SK-N-SH (cell line): ENCODE data around the gene ARHGEF12. TPM values are rescaled to one million over a fixed set of nuclear protein-coding genes. Genes with fewer than 3 reads are reported as not detected.
A peak's percentile ranks its signal among the peaks of the same experiment; 100 is the strongest.

Source experiments
- CTCF ChIA-PET: fragments of 300-600, 350-600 bp; formaldehyde crosslinking; extraction: SDS; loops from one replicate; lab custom pipeline; 2021; lab: Yijun Ruan, JAX
- POLR2A ChIA-PET: fragments of 350-600 bp; sonication (Branson Sonifier 250); formaldehyde crosslinking; extraction: SDS; loops from one replicate; lab custom pipeline; 2020; ENCODE audit warnings: antibody characterized with exemption, inconsistent platforms; lab: Yijun Ruan, JAX
- DNase-seq: peaks from one replicate; pipeline ENCODE4 v3.0.0; 2012
- H2AFZ ChIP-seq: fragments of 200-600 bp; sonication (generic); 2 replicates; pipeline ENCODE4 v1.8.1; 2016; ENCODE audit warnings: antibody characterized with exemption, mild to moderate bottlenecking, low read depth
- H3F3A ChIP-seq: fragments of 200-600 bp; sonication (generic); replicated peaks from 2 replicates; pipeline ENCODE3; 2016; ENCODE audit warnings: antibody characterized with exemption, mild to moderate bottlenecking; ENCODE audit not compliant: insufficient read depth
- H3K27ac ChIP-seq, 2 experiments: fragments of 200-500 bp in 1 of 2; fragments of 200-600 bp in 1 of 2; sonication (Bioruptor generic) in 1 of 2; sonication (generic), shearing (Covaris generic) in 1 of 2; 2 replicates each; pipeline versions ENCODE4 v1.5.1 to v1.6.1; 2014 to 2016; ENCODE audit warnings: low read depth in 2 of 2, inconsistent platforms in 1 of 2, low read length in 1 of 2, mild to moderate bottlenecking in 1 of 2, mixed read lengths in 1 of 2
- H3K27me3 ChIP-seq: fragments of 200-600 bp; sonication (generic), shearing (Covaris generic); 2 replicates; pipeline ENCODE4 v1.6.1; 2016; ENCODE audit warnings: mixed run types; ENCODE audit not compliant: insufficient read depth
- H3K36me3 ChIP-seq, 2 experiments: fragments of 200-500 bp in 1 of 2; fragments of 200-600 bp in 1 of 2; sonication (Bioruptor generic) in 1 of 2; sonication (generic) in 1 of 2; replicated peaks in 1 of 2; 2 replicates each; pipeline versions ENCODE3 to v1.5.1; 2014 to 2016; ENCODE audit warnings: low read length in 1 of 2, mild to moderate bottlenecking in 1 of 2; ENCODE audit not compliant: insufficient read depth in 2 of 2, control insufficient read depth in 1 of 2
- H3K4me1 ChIP-seq, 2 experiments: fragments of 200-500 bp in 1 of 2; fragments of 200-600 bp in 1 of 2; sonication (Bioruptor generic) in 1 of 2; sonication (generic), shearing (Covaris generic) in 1 of 2; 2 replicates each; pipeline versions ENCODE4 v1.5.1 to v1.6.1; 2014 to 2016; ENCODE audit warnings: low read depth in 1 of 2, low read length in 1 of 2, mixed run types in 1 of 2; ENCODE audit not compliant: insufficient read depth in 2 of 2, control insufficient read depth in 1 of 2
- H3K4me2 ChIP-seq: fragments of 200-600 bp; sonication (generic), shearing (Covaris generic); 2 replicates; pipeline ENCODE4 v1.6.1; 2017; ENCODE audit warnings: mixed run types
- H3K4me3 ChIP-seq, 2 experiments: fragments of 200-500 bp in 1 of 2; fragments of 200-600 bp in 1 of 2; sonication (Bioruptor generic) in 1 of 2; sonication (generic), shearing (Covaris generic) in 1 of 2; 2 replicates each; pipeline versions ENCODE4 v1.5.1 to v1.8.1; 2014 to 2016; ENCODE audit warnings: low read depth in 2 of 2, inconsistent platforms in 1 of 2, low read length in 1 of 2, mild to moderate bottlenecking in 1 of 2, mixed read lengths in 1 of 2, moderate library complexity in 1 of 2
- H3K79me2 ChIP-seq: fragments of 200-600 bp; sonication (generic); 2 replicates; pipeline ENCODE4 v1.8.1; 2017; ENCODE audit warnings: mild to moderate bottlenecking; ENCODE audit not compliant: insufficient read depth
- H3K9ac ChIP-seq: fragments of 200-600 bp; sonication (generic); 2 replicates; pipeline ENCODE4 v1.6.1; 2017; ENCODE audit warnings: mixed run types
- H3K9me2 ChIP-seq: fragments of 200-600 bp; sonication (generic); 2 replicates; pipeline ENCODE4 v1.6.1; 2017; ENCODE audit warnings: mixed run types
- H3K9me3 ChIP-seq: fragments of 200-600 bp; sonication (generic); 2 replicates; pipeline ENCODE4 v1.6.1; 2017; ENCODE audit warnings: mixed run types, mild to moderate bottlenecking, moderate library complexity
- H4K20me1 ChIP-seq: fragments of 200-600 bp; sonication (generic); 2 replicates; pipeline ENCODE4 v1.6.1; 2017; ENCODE audit warnings: mild to moderate bottlenecking, mixed run types; ENCODE audit not compliant: insufficient read depth
- CHD2 ChIP-seq: fragments of 150-350 bp; IDR thresholded peaks from 2 replicates; pipeline ENCODE4 v1.6.1; 2018; ENCODE audit warnings: low read length; ENCODE audit not compliant: partially characterized antibody
- EZH2phosphoT487 ChIP-seq: fragments of 200-600 bp; sonication (generic); IDR thresholded peaks from 2 replicates; pipeline ENCODE4 v1.6.1; 2017; ENCODE audit warnings: low read depth, mixed run types, mild to moderate bottlenecking, antibody characterized with exemption, moderate library complexity, borderline replicate concordance
- FOSL2 ChIP-seq: IDR thresholded peaks from 2 replicates; pipeline ENCODE4 v1.4.0; 2012; ENCODE audit warnings: low read depth, mild to moderate bottlenecking, moderate library complexity, borderline replicate concordance
- GABPA ChIP-seq: IDR thresholded peaks from 2 replicates; pipeline ENCODE4 v1.4.0; 2012; ENCODE audit warnings: low read depth, mild to moderate bottlenecking
- GATA2 ChIP-seq: sonication (generic); formaldehyde crosslinking; IDR thresholded peaks from 2 replicates; pipeline ENCODE4 v1.5.0; 2020; ENCODE audit warnings: mild to moderate bottlenecking, missing genetic modification reagents
- JUND ChIP-seq: IDR thresholded peaks from 2 replicates; pipeline ENCODE4 v1.4.0; 2012
- MEF2A ChIP-seq: IDR thresholded peaks from 2 replicates; pipeline ENCODE4 v1.4.0; 2012; ENCODE audit warnings: low read depth, borderline replicate concordance
- NRF1 ChIP-seq: IDR thresholded peaks from 2 replicates; pipeline ENCODE4 v1.6.1; 2012; ENCODE audit warnings: low read depth, mild to moderate bottlenecking, low read length
- POLR2AphosphoS5 ChIP-seq: IDR thresholded peaks from 2 replicates; pipeline ENCODE4 v1.6.1; 2012; ENCODE audit warnings: low read depth, low read length
- RAD21 ChIP-seq: IDR thresholded peaks from 2 replicates; pipeline ENCODE4 v1.6.1; 2012; ENCODE audit warnings: mild to moderate bottlenecking, low read length
- RCOR1 ChIP-seq: fragments of 150-350 bp; IDR thresholded peaks from 2 replicates; pipeline ENCODE4 v1.6.1; 2017; ENCODE audit warnings: antibody characterized with exemption, low read length
- RXRA ChIP-seq: IDR thresholded peaks from 2 replicates; pipeline ENCODE4 v1.4.0; 2012; ENCODE audit warnings: low read depth, mild to moderate bottlenecking, borderline replicate concordance
- SIN3A ChIP-seq: IDR thresholded peaks from 2 replicates; pipeline ENCODE4 v1.6.1; 2012; ENCODE audit warnings: low read depth, mild to moderate bottlenecking, low read length, moderate library complexity, borderline replicate concordance
- SMC3 ChIP-seq: IDR thresholded peaks from 2 replicates; pipeline ENCODE4 v1.6.1; 2012; ENCODE audit warnings: low read depth, low read length, improper control_type of control experiment
- TCF12 ChIP-seq: IDR thresholded peaks from 2 replicates; pipeline ENCODE4 v1.4.0; 2012
- TEAD4 ChIP-seq: IDR thresholded peaks from 2 replicates; pipeline ENCODE4 v1.4.0; 2012; ENCODE audit warnings: mild to moderate bottlenecking, borderline replicate concordance; ENCODE audit not compliant: insufficient read depth
- YY1 ChIP-seq: IDR thresholded peaks from 2 replicates; pipeline ENCODE4 v1.4.0; 2012; ENCODE audit warnings: low read depth, mild to moderate bottlenecking
- WGBS: methylation state at CpG from one replicate; pipeline ENCODE4 v1.1.6; 2017; ENCODE audit warnings: low lambda C conversion rate; 5-methylcytosine and 5-hydroxymethylcytosine counted together
- polyA plus RNA-seq, 3 experiments: library from polyadenylated mRNA; depleted of rRNA; stranded (reverse); fragments of >200 nt; gene quantifications; 2 replicates each; pipeline ENCODE4 v1.2.3, GENCODE V29; 2012
- TF ChIP-seq, protein P1 (sequence below): fragments of 150-350 bp; IDR thresholded peaks from 2 replicates; pipeline ENCODE4 v1.6.1; 2016; ENCODE audit warnings: mild to moderate bottlenecking, low read depth, low read length
- TF ChIP-seq, protein P2 (sequence below): IDR thresholded peaks from 2 replicates; pipeline ENCODE4 v1.4.0; 2012; ENCODE audit warnings: low read depth, borderline replicate concordance
- TF ChIP-seq, protein P3 (sequence below): fragments of 200-600 bp; sonication (generic); IDR thresholded peaks from 2 replicates; pipeline ENCODE4 v1.6.1; 2017; ENCODE audit warnings: antibody characterized with exemption, mild to moderate bottlenecking, moderate library complexity
- TF ChIP-seq, protein P4 (sequence below): IDR thresholded peaks from 2 replicates; pipeline ENCODE4 v1.4.0; 2012; ENCODE audit warnings: low read depth, borderline replicate concordance
- TF ChIP-seq, protein P5 (sequence below): IDR thresholded peaks from 2 replicates; pipeline ENCODE4 v1.4.0; 2012; ENCODE audit warnings: low read depth

The ARHGEF12 gene, protein sequence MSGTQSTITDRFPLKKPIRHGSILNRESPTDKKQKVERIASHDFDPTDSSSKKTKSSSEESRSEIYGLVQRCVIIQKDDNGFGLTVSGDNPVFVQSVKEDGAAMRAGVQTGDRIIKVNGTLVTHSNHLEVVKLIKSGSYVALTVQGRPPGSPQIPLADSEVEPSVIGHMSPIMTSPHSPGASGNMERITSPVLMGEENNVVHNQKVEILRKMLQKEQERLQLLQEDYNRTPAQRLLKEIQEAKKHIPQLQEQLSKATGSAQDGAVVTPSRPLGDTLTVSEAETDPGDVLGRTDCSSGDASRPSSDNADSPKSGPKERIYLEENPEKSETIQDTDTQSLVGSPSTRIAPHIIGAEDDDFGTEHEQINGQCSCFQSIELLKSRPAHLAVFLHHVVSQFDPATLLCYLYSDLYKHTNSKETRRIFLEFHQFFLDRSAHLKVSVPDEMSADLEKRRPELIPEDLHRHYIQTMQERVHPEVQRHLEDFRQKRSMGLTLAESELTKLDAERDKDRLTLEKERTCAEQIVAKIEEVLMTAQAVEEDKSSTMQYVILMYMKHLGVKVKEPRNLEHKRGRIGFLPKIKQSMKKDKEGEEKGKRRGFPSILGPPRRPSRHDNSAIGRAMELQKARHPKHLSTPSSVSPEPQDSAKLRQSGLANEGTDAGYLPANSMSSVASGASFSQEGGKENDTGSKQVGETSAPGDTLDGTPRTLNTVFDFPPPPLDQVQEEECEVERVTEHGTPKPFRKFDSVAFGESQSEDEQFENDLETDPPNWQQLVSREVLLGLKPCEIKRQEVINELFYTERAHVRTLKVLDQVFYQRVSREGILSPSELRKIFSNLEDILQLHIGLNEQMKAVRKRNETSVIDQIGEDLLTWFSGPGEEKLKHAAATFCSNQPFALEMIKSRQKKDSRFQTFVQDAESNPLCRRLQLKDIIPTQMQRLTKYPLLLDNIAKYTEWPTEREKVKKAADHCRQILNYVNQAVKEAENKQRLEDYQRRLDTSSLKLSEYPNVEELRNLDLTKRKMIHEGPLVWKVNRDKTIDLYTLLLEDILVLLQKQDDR (N-terminal part only)
- polyA plus RNA-seq (2012; rRNA removed) = 12.3 and 15.9 TPM in 2 replicates
- 20.8 and 21.6 TPM in 2 replicates for polyA plus RNA-seq (2012; cell fraction: cytosol; rRNA removed)
- polyA plus RNA-seq (2012; cell fraction: nucleus; rRNA removed) = 12.4 and 23.6 TPM in 2 replicates

DNA sequence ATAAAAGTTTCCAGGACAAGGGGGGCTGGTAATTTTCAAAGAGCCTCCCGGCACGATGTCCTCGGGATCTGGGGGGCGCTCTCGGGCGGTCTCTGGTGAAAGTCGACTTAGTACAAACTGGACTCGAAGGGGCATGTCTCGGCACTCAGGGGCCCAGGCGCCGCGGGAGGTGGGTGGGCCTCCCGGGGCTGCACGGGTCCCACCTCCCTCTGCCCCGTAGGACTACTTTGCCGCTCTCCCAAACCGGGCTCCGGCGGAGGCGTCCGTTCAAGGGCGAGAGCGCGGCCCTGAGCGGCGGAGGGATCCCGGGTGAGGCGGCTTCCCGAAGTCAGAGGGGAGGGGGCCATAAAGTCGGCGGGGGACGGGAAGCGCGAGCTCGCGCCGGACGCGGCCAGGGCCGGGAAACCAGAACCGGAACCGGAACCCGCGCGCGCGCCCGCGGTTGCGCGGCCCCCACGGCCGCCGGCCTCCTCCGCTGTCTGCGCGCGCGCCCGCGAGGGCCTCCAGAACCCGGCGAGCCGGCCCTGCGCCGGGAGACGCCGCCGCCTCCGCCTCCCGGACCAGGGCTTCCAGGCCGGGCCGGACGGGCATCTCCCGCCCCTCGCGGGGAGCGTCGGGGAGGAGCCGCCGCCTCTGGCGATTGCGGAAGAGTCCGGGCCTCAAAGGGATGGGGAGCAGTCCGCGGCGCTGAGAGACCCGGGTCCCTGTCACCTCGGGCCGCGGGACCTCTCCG is at the start of gene ARHGEF12:
ARHGEF12 (plus strand) TSS at position 506 of the 733 bp plus-strand sequence. CDS start 831 bp downstream, outside the sequence.
- Histone ChIP-seq H3K36me3 (no peaks in the 10 kb centered on the region), H3K4me1 (peaks cover 13 to 34% of the 10 kb centered on the region in 2 experiments), H3K9me3 (no peaks in the 10 kb centered on the region), H3F3A (peaks cover 52% of the 10 kb centered on the region), H3K4me2 (peak within 1 kb of the TSS; percentile 97), H3K27ac (peak within 1 kb of the TSS; percentile 81 to 92), H3K9ac (peak within 1 kb of the TSS; percentile 92), H3K27me3 (no peaks in the 10 kb centered on the region), H2AFZ (peak within 1 kb of the TSS; percentile 69), H3K79me2 (peaks cover 61% of the 10 kb centered on the region), H4K20me1 (peaks cover 42% of the 10 kb centered on the region), H3K9me2 (no peaks in the 10 kb centered on the region), H3K4me3 (peak within 1 kb of the TSS; percentile 91 to 93)
- ChIA-PET POLR2A (no interaction called here), CTCF (interaction anchor here (0.6 to 3.6 kb wide), 35 partner anchors 10 to 873 kb away, joined by 3 to 29 read pairs (median 5); partner anchors contain the start of genes GRIK4 and TLCD5)
- peak; percentile 98 for DNase-seq
- WGBS = 4% methylated on average over 29 of the region's 92 CpGs
- TF ChIP-seq TCF12 (0 out of 2 replicates have a peak, but pooled peaks have one; percentile 27), NRF1 (peak; percentile 34; the same call in 1 of the 2 replicates), JUND (peak; percentile 46), CHD2 (peak; percentile 98), POLR2AphosphoS5 (peak; percentile 45), RAD21 (no peak), YY1 (peak; percentile 64; the same call in 1 of the 2 replicates), EZH2phosphoT487 (no peak), GABPA (peak; percentile 75), TEAD4 (peak; percentile 52; the same call in 1 of the 2 replicates), GATA2 (CRISPR knock-in tag) (0 out of 2 replicates have a peak, but pooled peaks have one; percentile 34), MEF2A (no peak), RCOR1 (peak; percentile 84), SIN3A (peak; percentile 88; the same call in 1 of the 2 replicates), FOSL2 (no peak), RXRA (0 out of 2 replicates have a peak, but pooled peaks have one; percentile 24), SMC3 (peak; percentile 16; the same call in 1 of the 2 replicates)
- TF ChIP-seq, protein P1, sequence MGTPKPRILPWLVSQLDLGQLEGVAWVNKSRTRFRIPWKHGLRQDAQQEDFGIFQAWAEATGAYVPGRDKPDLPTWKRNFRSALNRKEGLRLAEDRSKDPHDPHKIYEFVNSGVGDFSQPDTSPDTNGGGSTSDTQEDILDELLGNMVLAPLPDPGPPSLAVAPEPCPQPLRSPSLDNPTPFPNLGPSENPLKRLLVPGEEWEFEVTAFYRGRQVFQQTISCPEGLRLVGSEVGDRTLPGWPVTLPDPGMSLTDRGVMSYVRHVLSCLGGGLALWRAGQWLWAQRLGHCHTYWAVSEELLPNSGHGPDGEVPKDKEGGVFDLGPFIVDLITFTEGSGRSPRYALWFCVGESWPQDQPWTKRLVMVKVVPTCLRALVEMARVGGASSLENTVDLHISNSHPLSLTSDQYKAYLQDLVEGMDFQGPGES = no peak
- TF ChIP-seq, protein P2, sequence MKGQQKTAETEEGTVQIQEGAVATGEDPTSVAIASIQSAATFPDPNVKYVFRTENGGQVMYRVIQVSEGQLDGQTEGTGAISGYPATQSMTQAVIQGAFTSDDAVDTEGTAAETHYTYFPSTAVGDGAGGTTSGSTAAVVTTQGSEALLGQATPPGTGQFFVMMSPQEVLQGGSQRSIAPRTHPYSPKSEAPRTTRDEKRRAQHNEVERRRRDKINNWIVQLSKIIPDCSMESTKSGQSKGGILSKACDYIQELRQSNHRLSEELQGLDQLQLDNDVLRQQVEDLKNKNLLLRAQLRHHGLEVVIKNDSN = no peak; the same call in 1 of the 2 replicates
- TF ChIP-seq, protein P3, sequence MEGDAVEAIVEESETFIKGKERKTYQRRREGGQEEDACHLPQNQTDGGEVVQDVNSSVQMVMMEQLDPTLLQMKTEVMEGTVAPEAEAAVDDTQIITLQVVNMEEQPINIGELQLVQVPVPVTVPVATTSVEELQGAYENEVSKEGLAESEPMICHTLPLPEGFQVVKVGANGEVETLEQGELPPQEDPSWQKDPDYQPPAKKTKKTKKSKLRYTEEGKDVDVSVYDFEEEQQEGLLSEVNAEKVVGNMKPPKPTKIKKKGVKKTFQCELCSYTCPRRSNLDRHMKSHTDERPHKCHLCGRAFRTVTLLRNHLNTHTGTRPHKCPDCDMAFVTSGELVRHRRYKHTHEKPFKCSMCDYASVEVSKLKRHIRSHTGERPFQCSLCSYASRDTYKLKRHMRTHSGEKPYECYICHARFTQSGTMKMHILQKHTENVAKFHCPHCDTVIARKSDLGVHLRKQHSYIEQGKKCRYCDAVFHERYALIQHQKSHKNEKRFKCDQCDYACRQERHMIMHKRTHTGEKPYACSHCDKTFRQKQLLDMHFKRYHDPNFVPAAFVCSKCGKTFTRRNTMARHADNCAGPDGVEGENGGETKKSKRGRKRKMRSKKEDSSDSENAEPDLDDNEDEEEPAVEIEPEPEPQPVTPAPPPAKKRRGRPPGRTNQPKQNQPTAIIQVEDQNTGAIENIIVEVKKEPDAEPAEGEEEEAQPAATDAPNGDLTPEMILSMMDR = peak; percentile 73
- TF ChIP-seq, protein P4, sequence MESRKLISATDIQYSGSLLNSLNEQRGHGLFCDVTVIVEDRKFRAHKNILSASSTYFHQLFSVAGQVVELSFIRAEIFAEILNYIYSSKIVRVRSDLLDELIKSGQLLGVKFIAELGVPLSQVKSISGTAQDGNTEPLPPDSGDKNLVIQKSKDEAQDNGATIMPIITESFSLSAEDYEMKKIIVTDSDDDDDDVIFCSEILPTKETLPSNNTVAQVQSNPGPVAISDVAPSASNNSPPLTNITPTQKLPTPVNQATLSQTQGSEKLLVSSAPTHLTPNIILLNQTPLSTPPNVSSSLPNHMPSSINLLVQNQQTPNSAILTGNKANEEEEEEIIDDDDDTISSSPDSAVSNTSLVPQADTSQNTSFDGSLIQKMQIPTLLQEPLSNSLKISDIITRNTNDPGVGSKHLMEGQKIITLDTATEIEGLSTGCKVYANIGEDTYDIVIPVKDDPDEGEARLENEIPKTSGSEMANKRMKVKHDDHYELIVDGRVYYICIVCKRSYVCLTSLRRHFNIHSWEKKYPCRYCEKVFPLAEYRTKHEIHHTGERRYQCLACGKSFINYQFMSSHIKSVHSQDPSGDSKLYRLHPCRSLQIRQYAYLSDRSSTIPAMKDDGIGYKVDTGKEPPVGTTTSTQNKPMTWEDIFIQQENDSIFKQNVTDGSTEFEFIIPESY = peak; percentile 75; the same call in 1 of the 2 replicates
- TF ChIP-seq, protein P5, sequence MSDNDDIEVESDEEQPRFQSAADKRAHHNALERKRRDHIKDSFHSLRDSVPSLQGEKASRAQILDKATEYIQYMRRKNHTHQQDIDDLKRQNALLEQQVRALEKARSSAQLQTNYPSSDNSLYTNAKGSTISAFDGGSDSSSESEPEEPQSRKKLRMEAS = peak; percentile 59; the same call in 1 of the 2 replicates
